Femur (tissue), 1 donor: ENCODE results near the gene KIF26A.

Experiments used
- DNase-seq: peaks from one replicate; pipeline ENCODE4 v3.0.0-alpha.2; 2017

The KIF26A gene

DNA sequence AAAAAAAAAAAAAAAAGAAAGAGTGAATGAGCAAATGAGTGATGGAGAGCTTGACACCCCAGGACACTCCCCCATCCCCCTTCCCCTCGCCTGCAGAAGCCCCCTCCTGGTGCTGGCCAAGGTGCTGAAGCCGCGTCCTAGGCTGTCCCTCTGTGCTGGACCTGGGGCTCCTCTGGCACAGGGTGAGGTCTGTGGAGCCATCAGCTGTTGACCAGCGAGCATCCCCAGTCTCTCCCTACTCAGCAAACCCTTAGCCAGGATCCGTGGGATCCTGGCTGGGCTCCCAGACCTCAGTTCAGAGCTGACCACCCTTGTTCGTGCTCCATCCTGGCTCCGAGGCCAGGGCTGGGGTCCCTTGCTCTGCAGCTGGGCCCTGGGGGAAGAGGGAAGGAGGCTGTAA lies 5.4 kb upstream of the KIF26A start:
- DNase-seq: peak; percentile 16

GRCh38 chr14:104133496-104133895 lies 4.9 kb upstream of the KIF26A start:
- no peak for DNase-seq

- DNase-seq: peak; percentile 17
These were observed 4.1 kb upstream of the KIF26A start for GRCh38 chr14:104134061-104134965.

- peak; percentile 41 for DNase-seq
These were observed 3.1 kb upstream of the KIF26A start for GRCh38 chr14:104135121-104135903.

DNA sequence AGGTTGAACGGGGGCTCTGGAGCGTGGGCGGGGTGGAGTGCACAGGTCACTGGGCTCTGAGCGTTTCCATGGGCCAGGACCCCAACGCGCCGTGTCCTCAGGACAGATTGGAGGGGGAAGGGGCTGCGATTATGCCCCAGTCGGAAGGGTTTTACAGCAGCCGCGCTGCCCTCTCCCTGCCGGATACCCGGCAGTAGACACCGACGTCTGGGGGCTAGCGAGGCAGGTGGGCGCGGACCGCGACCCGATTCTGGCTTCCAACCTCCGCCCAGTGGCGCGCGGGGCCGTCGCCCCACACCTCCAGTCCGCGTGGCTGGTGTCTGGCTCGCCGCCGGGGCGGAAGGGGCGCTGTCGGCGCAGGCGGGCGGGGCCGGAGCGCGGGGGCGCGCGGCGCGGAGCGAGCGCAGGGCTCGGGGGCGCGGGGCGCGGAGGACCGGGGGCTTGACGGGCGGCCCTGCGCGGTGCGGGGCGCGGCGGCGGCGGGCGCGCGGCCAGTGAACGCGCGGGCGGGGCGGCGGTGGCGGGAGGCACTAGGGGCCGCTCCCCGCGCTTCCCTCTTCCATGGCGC lies 2.4 kb upstream of the KIF26A start:
- no peak for DNase-seq

DNA sequence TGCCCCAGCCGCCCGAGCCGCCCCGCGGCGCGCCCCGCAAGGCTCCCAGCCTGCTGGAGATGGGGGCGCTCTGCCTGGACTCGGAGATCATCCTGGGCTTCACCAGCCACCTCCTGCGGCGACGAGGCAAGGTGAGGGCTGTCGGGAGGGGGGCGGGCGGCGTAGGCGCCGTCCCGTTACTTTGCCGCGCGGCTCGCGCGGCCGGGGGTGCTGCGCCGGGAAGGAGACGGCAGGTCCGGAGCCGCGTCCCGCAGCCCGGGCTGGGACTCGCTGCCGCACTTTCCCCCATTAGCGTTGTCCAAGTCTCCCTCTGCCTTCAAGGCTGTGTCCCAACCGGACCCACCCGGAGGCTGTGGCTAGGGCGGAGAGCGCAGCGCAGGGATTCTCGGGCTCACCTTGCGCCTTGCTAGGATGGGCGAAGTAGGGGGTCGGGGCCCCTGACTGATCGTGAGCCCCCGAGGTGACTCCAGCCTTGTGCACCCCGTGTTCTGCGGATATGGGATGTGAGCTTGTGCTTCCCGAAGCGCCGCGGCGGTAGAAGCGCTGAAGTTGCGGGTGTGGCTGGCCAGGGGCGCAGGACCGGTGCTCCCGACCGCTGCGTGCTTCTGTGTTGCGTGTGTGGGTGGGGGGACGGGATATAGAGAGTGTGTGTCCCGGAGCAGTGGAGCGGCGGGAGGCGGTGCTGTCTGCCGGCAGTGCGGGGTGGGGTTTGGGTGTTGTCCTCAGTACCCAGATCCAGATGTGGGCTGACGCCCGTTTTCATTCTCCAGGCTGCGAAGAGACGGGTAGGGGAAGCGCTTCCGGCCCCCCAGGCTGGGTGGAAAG lies 1.7 kb upstream of the KIF26A start:
- peak; percentile 32 for DNase-seq

DNA sequence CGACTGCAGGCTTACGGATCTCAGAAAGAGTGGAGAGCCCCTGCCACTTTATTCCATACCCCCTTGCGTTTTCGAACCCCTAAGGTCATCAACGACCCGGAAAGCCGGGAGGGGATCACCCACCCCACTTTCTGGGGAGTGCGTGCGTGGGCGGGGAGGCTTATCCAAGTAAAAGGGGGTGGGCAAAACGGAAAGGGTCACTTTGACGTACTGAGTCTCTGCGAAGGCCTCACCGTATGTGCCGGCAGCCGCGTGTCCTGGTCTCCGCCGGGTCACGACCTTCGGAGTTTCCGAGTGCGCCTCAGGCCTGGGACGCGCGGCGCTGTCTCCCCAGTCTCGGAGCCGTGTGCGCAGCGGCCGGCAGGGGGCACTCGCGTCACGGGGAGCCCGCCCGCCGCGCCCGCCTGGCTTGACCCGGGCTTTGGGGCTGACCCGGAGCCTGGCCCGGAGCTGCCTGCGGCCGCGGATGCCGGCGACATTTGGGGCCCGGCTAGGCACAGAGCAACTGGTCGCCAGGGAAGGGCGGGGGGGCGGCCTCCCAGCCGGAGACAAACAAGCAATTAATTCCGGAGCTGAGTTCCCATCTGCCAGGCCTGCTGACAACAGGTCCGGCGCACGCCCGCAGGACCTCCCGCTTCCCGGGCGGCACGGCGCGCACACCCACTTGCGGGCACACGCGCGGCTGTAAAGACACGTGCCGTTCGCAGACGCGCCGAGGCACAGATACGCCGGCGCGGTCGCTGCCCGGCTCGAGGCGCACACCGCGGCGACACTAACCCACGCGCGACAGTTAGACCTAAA lies 890 bp upstream of the KIF26A start:
- DNase-seq: peak; percentile 75

DNA sequence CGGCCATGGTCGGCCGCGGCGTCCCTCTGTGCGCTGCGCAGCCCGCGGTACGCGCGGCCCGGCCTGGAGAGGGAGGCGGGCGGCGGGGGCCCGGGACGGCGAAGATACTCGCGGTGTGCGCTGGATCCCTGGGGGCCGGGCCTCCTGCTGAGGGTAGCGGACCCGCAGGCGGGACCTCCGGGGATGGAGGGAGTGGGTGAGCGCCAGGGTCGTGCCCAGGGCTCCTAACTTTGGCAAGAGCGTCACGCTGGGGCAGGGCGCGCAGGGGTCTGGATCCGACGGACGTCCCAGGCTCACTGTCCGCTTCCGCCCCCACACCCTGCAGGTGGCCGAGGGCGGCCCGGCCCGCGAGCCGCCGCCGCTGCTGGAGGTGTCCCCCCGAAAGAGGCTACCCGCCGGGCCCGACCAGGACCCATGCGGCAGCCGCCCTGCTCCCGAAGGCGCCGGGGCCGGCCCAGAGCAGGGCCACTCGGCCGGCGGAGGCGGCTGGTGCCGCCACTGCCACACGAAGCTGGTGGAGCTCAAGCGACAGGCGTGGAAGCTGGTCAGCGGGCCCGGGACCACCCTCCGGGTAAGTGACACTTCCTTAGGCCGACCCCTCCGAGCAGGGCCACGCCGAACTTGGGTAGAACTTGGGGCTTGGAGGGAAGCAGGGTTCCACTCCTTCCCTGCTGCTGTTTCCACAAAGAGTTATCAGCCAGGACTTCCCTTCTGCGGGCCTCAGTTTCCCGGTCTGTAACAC lies 502 bp downstream of the KIF26A start:
- DNase-seq: peak; percentile 35

- peak; percentile 26 for DNase-seq
These were observed 1.2 kb downstream of the KIF26A start for GRCh38 chr14:104139460-104140212.

DNA sequence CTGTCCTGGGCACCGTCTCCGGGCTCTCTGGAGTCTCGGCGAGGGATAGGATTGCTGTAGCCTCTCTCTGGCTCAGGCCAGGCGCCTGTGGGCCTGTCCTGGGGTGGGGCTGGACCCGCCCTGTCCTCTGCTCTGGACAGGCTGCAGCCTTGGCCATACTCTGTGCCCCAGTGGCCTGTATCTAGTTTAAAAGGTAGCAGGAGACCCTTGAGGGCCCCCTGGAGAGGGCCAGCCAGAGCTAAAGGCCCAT lies 1.8 kb downstream of the KIF26A start:
- DNase-seq: no peak

GRCh38 chr14:104140463-104141331 lies 2.3 kb downstream of the KIF26A start:
- DNase-seq: peak; percentile 19

GRCh38 chr14:104141621-104142091 lies 3.3 kb downstream of the KIF26A start:
- DNase-seq: no peak

- no peak for DNase-seq
These were observed 4.0 kb downstream of the KIF26A start for GRCh38 chr14:104142136-104142945.

GRCh38 chr14:104142946-104143470 lies 4.6 kb downstream of the KIF26A start:
- DNase-seq: peak; percentile 17

DNA sequence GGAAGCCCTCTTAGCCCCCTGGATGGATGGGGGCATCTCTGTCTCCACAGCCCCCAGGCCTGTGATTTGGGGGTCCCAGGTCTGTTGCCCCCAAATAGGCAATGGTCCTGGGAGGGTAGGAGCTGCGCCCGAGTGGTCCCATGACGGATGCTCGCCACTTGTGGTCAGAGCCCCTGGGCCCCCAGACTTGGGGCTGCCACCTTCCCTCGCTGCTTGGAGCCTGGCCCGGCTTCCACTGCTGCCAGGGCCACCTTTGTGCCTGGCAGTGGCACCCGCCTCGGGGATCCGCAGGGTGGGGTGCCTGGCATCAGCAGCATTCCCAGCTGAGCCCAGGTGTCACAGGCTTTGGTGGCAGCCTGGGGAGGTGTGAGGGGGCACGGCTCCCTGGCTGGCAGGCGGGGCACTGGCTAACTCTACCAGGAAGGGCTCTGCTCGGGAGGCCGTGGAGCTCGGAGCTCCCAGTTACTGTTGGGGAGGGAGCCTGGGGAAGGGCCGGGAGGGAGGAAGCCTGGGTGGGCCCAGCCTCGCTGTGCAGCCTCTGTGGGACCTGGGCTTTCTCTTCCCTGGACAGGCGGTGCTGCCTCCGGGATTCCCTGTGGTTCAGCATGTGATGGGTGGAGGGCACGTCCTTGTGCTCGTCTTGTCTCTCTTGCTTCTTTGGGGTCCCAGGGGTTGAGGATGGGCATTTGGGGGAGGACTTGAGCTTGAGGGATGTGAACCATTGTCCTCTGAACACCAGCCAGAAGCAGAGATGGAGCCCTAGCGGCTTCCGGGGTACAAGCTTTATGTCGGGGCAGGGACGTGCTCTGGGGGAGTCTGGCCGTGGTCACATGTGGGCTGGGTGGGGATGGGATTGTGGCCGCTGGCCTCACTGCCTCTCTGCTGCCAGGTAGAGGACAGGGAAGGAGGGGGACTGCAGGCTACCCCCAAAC lies 5.4 kb downstream of the KIF26A start:
- DNase-seq: no peak

- DNase-seq: no peak
These were observed 6.0 kb downstream of the KIF26A start for GRCh38 chr14:104144453-104144790.
